HG02642 (cell line): ENCODE data around the gene CDK2.

Source experiments
- ATAC-seq: cut with Tn5 transposase; IDR thresholded peaks from one replicate; pipeline ENCODE4 v1.9.1; 2021; ENCODE audit warnings: mild to moderate bottlenecking; ENCODE audit not compliant: unreplicated experiment, poor library complexity

CDK2 gene

DNA sequence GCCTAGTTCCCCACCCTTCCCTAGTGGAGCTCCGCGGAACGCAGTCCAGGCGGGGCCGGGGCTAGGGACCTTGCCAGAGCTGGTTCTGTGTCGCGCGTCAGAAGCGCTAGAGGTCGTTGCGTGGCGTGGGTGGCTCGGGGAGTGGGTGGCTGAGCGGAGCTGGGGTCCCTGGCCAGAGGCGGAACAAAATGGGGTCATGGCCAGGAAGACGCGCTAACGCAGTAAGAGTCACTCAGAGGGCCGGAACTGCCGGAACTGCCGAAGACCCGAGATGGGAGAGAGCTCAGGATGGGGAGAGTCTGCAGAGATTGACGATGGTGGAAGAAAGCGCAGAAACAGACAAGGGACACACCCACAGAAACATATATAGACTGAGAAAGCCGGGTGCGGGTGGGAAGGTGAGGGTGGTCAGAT, 30.9 kb upstream of the CDK2 start:
- ATAC-seq: no peak

DNA sequence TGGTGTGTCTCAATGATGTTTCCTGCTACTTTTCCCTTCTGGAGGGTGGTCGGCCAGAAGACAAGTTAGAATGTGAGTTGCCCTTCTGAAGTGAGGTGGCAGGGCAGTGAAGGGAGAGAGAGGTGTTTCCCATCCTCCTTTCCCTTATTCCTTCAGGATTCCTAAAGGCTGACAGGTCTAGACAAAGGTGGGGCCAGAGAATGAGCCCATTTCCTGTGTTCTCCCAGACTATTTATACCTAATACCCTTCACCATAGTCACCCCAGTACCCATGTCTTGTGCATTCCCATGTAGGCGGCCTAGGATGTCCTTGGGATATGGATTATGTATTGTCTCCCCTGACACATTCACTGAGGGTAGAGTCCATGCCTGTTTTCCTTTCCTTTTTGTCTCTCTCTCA, 28.6 kb upstream of the CDK2 start:
- no peak for ATAC-seq

DNA sequence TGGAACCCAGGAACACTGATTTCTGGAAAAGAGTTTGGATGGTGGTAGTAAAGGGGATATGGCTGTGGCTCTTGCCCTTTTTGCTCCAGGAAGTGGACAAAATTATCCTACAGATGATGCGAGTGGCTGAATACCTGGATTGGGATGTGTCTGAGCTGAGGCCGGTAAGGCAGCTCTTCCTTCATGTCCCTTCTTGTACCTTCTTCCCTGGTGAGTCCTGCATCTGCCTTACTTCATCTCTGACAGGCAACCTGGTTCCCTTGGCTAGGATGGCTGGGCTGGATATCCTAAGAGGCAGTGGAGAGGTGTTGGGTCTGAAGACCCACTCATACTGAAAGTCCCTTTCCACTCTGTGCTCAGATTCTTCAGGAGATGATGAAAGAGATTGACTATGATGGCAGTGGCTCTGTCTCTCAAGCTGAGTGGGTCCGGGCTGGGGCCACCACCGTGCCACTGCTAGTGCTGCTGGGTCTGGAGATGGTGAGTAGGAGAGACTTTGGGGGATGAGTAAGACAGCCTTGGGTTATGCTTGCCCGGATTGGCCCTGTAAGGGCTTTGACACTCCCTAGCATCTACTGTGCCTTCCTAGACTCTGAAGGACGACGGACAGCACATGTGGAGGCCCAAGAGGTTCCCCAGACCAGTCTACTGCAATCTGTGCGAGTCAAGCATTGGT, 27.7 kb upstream of the CDK2 start:
- no peak for ATAC-seq

DNA sequence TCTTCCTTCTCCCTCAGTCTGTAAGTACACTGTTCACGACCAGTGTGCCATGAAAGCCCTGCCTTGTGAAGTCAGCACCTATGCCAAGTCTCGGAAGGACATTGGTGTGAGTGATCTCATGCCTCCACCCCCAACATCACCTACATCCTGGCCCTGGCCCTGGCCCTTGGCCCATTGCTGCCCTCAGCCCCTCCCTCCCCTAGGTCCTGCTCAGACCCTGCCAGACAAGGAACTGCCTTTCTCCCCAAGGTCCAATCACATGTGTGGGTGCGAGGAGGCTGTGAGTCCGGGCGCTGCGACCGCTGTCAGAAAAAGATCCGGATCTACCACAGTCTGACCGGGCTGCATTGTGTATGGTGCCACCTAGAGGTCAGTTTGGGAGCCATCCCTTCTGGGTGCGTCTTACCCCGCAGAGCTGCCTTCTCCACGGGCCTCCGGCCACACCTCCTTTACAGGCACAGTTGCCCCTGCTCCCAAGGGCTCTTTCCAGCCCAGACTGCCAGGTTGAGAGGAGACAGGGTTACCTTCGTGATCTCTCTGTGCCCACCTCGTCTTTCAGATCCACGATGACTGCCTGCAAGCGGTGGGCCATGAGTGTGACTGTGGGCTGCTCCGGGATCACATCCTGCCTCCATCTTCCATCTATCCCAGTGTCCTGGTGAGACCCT, 26.4 kb upstream of the CDK2 start:
- peak; percentile 97 for ATAC-seq

DNA sequence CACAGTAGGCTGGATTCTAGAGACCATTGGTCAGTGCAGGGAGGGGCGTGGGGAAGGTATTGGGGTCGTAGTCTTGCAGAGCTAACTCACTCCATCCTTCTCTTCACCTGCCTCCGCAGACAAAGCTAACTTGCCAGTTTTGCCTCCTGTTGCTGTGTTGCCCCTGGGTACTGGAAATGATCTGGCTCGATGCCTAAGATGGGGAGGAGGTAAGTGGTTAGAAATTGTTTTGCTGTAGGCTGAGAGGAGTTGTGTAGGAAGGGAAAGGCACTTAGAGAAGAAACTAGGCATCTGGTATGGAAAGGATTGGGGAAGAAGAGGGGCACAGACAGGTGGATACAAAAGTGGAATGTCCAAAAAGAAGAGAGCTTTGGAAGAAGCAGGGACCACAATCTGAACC, 24.6 kb upstream of the CDK2 start:
- no peak for ATAC-seq

DNA sequence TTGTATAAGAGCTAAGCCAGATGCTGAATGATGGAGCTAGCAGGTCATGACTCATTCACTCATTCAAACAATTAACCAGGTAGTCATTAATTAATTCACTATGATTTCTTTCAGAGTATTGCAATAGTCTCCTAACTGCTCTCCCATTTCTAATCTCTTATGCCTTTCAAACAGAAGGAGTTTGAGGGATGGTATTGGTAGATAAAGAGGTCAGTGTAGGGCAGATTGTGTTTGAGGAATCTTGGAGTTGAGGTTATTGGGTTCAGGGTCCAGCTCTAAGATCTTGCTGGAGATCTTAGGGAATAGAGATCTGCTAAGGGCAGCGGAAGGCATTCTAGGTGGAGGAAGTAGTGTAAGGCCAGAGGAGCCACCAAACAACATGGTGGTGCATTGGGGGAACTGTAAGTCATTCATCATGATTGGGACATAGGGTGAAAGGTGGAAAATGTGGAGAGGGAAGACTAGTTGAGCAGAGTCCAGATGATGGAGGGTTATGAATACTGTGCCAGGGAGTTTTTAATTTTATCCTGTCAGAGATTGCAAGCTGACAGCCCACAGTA, 24.0 kb upstream of the CDK2 start:
- no peak for ATAC-seq

DNA sequence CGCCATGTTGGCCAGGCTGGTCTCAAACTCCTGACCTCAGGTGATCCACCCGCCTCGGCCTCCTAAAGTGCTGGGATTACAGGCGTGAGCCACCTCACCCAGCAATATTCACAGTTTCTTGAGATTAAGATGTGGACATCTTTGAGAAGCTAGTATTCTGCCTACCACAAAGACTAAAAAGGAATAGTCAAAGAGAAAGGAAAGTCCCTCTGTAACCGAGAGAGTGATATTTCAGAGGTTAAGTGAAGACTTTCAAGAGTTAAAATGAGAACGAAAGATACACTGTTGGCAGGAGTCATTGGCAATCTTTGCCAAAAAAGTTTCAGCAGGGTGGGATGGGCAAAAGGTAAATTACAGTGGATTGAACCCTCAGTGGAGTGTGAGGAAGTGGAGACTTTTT, 20.1 kb upstream of the CDK2 start:
- ATAC-seq: no peak

DNA sequence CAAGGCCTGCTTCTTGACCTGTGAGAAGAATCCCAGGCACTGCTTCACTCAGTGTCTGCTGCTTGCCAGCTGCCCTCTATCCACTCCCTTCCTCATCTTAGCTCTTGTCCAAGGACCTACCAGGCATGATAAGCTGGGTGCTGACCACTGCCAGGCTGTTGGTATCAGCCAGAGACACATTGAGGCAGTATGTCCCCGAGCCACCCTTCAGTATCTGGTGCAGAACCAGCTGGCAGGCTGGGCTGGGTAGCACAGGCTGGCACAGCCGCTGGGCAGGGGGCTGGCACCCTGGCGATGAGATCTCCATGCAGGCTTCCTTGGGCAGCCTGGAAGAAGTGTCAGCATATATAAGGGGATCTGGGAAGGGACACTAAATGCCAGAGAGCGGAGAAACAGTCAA, 11.3 kb upstream of the CDK2 start:
- no peak for ATAC-seq

DNA sequence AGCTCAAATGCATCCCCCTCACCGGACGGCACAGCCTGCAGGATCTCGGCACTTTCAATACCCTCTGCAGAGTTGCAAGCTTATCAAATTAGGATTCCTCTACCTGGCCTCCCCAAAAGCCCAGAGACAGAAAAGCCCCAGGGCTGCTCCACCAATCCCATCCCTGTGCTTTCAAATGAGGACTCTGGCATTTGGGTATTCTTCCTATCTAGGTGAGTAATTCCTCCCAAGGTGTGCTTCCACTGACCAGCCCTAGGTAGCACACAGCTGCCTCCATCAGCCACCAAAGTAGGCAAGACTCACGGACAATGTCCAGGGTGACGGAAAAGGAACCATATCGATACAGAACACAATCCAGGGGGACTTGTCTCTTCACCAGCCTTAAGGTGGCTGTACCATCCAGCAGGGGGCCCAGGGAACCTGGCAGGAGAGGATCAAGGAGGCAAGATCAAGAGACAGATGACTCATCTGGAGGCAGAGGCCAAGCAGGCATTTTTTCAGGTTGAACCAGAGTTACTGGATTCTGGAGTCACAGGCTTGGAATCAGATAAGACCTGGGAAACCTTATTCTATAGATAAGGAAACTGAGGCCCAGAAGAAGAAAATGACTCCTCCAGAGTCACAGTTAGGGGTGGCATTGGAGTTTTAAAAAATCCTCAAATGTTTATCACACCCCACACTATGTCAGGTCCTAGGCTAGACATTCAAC, 10.7 kb upstream of the CDK2 start:
- no peak for ATAC-seq

DNA sequence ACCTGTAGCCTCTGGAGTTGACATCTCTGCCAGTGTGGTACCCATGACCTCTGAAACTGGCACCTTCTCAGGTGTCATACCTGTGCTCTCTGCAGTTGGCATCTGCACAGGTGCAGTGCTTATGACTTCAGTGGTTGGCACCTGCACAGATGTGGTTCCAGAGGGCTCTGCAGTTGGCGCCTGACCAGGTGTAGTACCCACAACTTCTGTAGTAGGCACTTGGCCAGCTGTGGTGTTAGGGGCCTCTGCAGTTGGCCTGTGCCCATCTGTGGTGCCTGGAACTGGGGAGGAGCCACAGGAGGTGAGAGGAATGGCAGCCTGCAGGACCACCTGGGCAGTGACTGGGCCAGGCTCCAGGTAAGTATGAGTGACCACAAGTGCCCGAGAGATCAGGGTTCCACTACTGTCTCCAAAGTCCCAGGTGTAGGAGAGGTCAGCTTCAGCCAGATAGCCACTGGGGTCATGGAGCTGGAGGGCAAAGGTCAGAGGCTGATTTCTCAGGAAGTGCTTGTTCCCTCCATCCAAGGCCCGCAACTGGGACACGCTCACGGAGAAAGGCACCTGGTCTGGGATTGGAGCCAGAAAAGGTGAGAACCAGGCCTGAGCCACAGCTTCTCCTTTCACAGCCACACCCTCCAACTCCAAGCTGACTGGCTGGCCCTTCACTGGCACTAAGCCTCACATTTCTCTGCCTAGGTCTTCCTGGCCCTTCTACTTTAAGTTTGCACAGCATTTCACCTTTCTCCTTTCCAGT, 9.3 kb upstream of the CDK2 start:
- ATAC-seq: no peak

DNA sequence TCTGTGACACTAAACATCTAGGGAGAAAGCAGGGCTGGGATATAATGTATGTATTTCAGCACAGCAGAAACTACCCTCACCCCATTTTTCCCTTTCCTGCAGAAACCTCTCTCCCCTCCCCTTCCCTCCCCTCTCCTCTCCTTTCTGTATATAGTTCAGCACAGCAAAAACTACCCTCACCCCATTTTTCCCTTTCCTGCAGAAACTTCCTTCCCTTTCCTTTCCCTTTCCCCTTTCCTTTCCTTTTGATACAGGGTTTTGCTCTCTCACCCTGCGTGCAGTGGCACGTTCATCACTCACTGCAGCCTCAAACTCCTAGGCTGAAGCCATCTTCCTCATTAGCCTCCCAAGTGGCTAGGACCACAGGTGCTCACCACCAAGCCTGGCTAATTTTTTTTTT, 2.9 kb upstream of the CDK2 start:
- ATAC-seq: no peak

DNA sequence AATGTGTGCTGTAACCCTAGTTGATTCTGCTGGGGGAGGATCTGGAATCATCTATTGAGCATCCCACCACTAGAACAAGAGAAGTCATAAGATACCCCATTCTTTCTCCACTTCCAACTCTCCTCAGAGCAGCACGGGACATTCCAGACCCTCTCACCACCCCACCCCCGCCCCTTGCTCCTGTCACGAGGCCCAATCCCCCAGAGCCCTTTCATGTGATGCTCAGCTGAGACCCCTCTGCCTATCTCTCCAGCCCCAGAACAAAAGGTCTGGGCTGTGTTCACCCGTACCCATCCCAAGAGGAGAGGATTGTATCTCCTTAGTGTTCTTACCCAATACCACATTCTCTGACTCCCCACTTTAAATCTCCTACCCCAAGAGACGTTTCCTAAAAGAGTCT, 1.4 kb upstream of the CDK2 start:
- no peak for ATAC-seq

DNA sequence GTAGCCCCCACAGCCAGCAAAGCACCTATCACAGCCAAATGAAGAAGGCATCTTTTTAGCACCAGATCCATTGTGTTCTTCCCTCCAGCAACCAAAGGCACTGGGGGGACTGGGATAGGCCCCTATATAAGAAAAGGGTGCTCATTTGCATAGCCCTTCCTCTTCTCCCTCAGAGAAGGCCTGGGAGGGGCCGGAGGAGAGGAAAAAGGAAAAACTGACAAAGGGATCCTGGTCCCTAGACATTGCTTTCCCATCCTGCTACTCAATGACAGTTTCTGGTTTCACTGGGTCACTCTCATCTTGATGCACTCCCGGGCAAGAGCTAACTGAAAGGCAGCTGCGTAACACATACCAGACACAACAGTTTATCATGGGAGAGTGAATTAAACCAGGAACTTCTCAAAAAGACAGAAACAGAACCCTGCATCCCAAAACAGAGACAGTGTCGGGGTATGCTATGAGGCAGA, 656 bp upstream of the CDK2 start, which contains the start of gene PMEL:
Gene PMEL, minus strand, starts transcription at position 102 of the 467 bp plus-strand sequence. Its CDS starts 31 bp downstream, at position 71.
- no peak for ATAC-seq

DNA sequence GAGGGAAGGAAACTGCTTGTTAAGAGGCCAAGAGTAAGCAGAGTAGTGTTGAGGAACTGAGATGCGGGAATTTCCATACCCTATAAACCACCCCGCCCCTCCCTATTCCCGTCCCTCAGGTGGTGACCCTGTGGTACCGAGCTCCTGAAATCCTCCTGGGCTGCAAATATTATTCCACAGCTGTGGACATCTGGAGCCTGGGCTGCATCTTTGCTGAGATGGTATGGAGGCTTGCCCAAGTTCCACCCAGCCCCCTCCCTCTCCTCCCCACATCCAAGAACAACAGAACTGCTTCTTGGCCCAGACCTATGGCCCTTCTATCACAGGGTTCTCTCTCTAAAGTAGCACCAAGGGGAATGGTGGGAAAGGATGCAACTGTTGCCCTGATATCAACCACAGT, 2.7 kb downstream of the CDK2 start:
- ATAC-seq: no peak

DNA sequence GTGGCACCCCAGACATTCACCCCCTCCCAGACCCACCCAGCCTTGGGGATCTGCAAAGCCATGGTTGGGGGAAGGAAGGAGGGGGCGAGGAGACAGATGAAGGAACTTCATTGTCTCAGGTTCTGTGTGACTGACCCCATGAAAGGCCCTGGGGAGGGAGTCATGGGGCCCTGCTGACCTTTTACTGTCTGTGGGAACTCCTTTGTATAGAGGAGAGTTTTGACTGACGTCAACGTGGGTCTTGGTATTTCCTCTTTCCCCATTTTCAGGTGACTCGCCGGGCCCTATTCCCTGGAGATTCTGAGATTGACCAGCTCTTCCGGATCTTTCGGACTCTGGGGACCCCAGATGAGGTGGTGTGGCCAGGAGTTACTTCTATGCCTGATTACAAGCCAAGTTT, 4.1 kb downstream of the CDK2 start:
- ATAC-seq: no peak

DNA sequence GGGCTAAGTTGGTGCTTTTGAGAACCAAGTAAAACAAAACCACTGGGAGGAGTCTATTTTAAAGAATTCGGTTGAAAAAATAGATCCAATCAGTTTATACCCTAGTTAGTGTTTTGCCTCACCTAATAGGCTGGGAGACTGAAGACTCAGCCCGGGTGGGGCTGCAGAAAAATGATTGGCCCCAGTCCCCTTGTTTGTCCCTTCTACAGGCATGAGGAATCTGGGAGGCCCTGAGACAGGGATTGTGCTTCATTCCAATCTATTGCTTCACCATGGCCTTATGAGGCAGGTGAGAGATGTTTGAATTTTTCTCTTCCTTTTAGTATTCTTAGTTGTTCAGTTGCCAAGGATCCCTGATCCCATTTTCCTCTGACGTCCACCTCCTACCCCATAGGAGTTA, 5.4 kb downstream of the CDK2 start:
- ATAC-seq: no peak

DNA sequence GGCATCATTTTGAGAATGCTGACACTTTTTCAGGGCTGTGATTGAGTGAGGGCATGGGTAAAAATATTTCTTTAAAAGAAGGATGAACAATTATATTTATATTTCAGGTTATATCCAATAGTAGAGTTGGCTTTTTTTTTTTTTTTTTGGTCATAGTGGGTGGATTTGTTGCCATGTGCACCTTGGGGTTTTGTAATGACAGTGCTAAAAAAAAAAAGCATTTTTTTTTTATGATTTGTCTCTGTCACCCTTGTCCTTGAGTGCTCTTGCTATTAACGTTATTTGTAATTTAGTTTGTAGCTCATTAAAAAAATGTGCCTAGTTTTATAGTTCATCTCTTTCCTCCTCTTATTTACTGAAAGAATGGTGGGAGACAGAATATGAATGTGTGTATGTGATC, 5.8 kb downstream of the CDK2 start:
- ATAC-seq: no peak

DNA sequence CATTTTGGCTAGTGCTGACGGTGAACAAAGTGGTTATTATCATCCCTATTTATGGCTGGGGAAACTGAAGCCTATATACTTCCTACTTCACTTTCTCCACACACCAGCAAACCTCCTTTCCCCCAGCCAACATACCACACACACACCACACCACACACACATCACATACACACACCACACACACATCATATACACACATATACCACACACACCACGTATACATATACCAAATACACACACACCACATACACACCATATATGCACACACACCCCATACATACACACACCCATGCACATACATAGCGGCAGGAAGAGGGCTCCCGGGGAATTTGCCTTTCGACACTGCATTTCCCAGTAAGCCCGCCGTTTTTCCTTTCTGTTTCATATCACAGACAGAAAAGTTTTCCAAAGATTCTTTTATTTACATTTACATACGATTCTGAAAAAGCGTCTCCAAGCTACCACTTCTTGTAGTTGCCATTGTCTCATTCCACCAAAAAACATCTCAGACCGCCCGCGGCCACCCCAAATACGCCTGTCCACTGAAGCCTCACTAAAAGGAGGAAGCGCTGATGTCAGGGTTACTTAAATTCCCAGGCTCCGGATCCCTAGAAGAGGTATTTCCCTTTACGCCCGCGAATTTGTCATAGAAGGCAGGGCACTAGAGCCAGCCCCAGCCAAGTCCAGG, 6.4 kb downstream of the CDK2 start:
- ATAC-seq: no peak

DNA sequence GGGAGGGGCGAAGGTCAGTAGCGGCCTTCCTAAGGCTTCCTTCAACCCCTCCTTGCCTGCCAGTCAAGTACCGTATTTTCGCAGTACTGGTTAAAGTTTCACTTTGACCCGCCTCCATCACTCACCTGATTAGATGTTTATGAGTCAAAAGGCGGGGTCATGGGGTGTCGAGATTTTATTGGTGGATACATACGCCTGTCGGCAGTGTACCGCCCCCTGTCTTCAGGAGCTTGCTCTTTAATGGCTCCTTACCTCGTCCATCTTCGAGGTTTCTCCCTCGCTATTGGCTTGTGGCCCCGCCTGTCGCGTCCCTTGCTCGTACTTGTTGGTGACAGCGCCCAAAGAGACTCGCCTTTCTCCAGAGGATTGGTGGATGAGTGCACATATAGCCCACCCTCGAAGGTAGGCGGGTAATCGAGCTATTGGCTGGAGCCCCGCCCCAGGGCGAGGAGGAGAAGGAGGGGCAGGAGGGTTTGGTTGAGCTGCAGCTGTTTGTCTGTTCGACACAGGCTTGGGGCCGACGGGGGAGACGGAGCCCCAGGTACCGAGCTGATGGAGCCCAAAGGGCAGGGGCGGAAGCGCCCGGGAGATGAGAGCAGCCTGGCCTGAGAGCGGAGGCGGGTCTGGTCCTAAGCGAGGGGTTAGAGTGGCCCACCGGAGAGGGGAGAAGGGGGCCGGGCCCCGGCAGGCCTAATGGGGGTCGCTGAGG, 7.1 kb downstream of the CDK2 start, which contains the start of gene RAB5B:
Gene RAB5B, plus strand, starts transcription at position 480 of the 709 bp plus-strand sequence. CDS start 12,883 bp downstream, outside the sequence.
- ATAC-seq: peak; percentile 91
